ENCODE measurements around the gene C9orf85. TPM values are rescaled to one million over a fixed set of nuclear protein-coding genes. Genes with fewer than 3 reads are reported as not detected.

The C9orf85 gene
- total and polyA plus RNA-seq, 10 of the 15 experiments (the other 5 are each of a cell fraction or from before 2014, with no cell fraction given): 9.1 to 22.6 (median 16.4) TPM

DNA sequence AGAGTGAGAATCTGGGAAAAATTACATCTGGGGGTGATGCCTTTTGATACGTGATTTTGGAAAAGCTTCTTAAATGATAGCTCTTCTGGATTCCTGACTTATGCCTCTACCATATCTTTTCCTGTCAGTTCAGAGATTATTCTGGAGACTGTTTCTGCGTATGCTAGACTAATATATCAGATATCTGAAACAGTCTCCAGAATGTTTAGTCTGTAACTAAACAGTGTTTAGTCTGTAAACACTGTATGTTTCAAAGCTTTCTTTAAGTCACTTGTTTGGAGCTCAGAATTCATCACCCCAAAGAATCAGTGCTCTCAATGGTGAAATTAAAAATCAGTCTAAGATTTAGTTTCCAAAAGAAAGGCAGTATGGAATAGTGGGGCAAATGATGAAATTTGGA is 19.7 kb downstream of the C9orf85 start:
- ChIA-PET CTCF (interaction anchor here (0.6 to 2.0 kb wide), 3 partner anchors 24 to 112 kb away, joined by 4 to 6 read pairs (median 4); no protein-coding TSS in a partner anchor), SMC1A (ENCODE audit: uncharacterized antibody, unreplicated experiment) (interaction anchor here (1.1 to 9.9 kb wide), 2 partner anchors 10 to 16 kb away, joined by 3 to 77 read pairs; partner anchors contain the start of genes ABHD17B and C9orf85), POLR2A (interaction anchor here (0.7 kb wide), 1 partner anchor 443 kb away, joined by 4 read pairs; no protein-coding TSS in a partner anchor), RAD21 (ENCODE audit: unreplicated experiment) (interaction anchor here (1.4 kb wide), 1 partner anchor 11 kb away, joined by 3 read pairs; no protein-coding TSS in a partner anchor)
- Histone ChIP-seq H3K4me3 (no peak overlapping the region), H3K9me3 (replicated peaks; ENCODE audit: control insufficient read depth, insufficient read depth, low read length) (no peaks in the 10 kb centered on the region; the same call in 2 of the 3 replicates), H2AFZ (ENCODE audit: control insufficient read depth, low read depth, low read length) (no peak overlapping the region), H4K20me1 (ENCODE audit: control insufficient read depth, insufficient read depth) (no peaks in the 10 kb centered on the region), H3K79me2 (ENCODE audit: control insufficient read depth, insufficient read depth, low read length) (no peaks in the 10 kb centered on the region), H3K36me3 (ENCODE audit: control insufficient read depth in 2 of 2, insufficient read depth in 2 of 2, low read length in 1 of 2) (no peaks in the 10 kb centered on the region), H3K27ac (ENCODE audit: control insufficient read depth, insufficient read depth) (no peak overlapping the region), H3K4me2 (ENCODE audit: control insufficient read depth, insufficient read depth) (no peak overlapping the region), H3K27me3 (replicated peaks in 1 of 2; ENCODE audit: control insufficient read depth in 2 of 2, insufficient read depth in 2 of 2, low read length in 1 of 2) (no peaks in the 10 kb centered on the region), H3K9ac (ENCODE audit: control insufficient read depth, insufficient read depth, low read length) (no peak overlapping the region), H3K4me1 (ENCODE audit: control insufficient read depth, insufficient read depth, low read length) (no peaks in the 10 kb centered on the region)
- intact Hi-C loops (cut with micrococcal nuclease; ENCODE audit: unreplicated experiment) (no loop called here), in situ Hi-C loops (cut with MboI) (no loop called here)
- ATAC-seq: no peak
- TF ChIP-seq YY1 (IDR thresholded peaks at IDR 0.05; ENCODE audit: low read depth, low read length) (no peak), EGR1 (IDR thresholded peaks at IDR 0.05; ENCODE audit: borderline replicate concordance in 1 of 2, low read depth in 2 of 2, low read length in 2 of 2) (no peak), CHD2 (IDR thresholded peaks at IDR 0.05; ENCODE audit: borderline replicate concordance, low read depth, low read length) (no peak), CHD1 (IDR thresholded peaks at IDR 0.05; ENCODE audit: low read depth, low read length) (no peak), BCL11A (IDR thresholded peaks at IDR 0.05; ENCODE audit: low read depth, low read length) (no peak)
- FAIRE-seq: no peak
- DNase-seq (ENCODE audit: low read depth, low spot score): no peak
- WGBS (ENCODE audit: insufficient coverage, insufficient replicate concordance, low lambda C conversion rate, missing lambda C conversion rate): 96% methylated on average over 2 of the region's 2 CpGs
- no TSS peak for BruUV-seq (replicated peaks)

DNA sequence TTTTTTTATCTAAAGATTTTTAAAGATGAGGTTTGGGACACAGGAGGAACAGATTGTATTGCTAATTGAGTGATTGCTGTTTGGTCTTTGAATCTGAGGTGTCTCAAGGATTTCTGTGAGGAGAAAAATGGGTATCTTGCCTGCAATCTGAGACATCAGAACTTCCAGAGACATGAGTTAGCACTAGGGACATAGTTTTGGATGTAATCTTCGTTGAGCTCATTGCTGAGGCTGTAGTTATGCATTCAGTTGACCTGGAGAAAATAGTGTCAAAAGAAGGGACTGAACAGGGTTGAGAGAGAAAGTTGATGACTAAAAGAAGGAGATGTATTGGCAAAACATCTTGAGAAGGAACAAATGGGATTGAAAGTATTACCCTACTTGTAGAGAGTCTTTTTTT is 24.6 kb downstream of the C9orf85 start:
- TF ChIP-seq CHD1 (IDR thresholded peaks at IDR 0.05; ENCODE audit: low read depth, low read length) (no peak), SMAD5 (IDR thresholded peaks at IDR 0.05; ENCODE audit: low read depth) (no peak), TBL1XR1 (IDR thresholded peaks at IDR 0.05; ENCODE audit: low read depth, low read length) (no peak)
- WGBS (ENCODE audit: insufficient coverage, insufficient replicate concordance, low lambda C conversion rate, missing lambda C conversion rate): 41% methylated on average over 1 of the region's 1 CpG
- ChIA-PET CTCF (no interaction called here), RAD21 (ENCODE audit: unreplicated experiment) (interaction anchor here (0.6 to 1.1 kb wide), 2 partner anchors 89 to 343 kb away, joined by 3 to 4 read pairs; no protein-coding TSS in a partner anchor), SMC1A (ENCODE audit: uncharacterized antibody, unreplicated experiment) (interaction anchor here (1.0 to 2.0 kb wide), 5 partner anchors 8 to 51 kb away, joined by 3 to 9 read pairs (median 5); no protein-coding TSS in a partner anchor), POLR2A (interaction anchor here (0.8 kb wide), 1 partner anchor 9 kb away, joined by 3 read pairs; no protein-coding TSS in a partner anchor)
- no peak for DNase-seq (ENCODE audit: low read depth, low spot score)
- Histone ChIP-seq H3K9me3 (replicated peaks; ENCODE audit: control insufficient read depth, insufficient read depth, low read length) (no peaks in the 10 kb centered on the region; the same call in 2 of the 3 replicates), H4K20me1 (ENCODE audit: control insufficient read depth, insufficient read depth) (no peaks in the 10 kb centered on the region), H3K4me3 (no peak overlapping the region), H2AFZ (ENCODE audit: control insufficient read depth, low read depth, low read length) (no peak overlapping the region), H3K36me3 (ENCODE audit: control insufficient read depth in 2 of 2, insufficient read depth in 2 of 2, low read length in 1 of 2) (no peaks in the 10 kb centered on the region), H3K4me1 (ENCODE audit: control insufficient read depth, insufficient read depth, low read length) (no peaks in the 10 kb centered on the region), H3K4me2 (ENCODE audit: control insufficient read depth, insufficient read depth) (no peak overlapping the region), H3K27me3 (replicated peaks in 1 of 2; ENCODE audit: control insufficient read depth in 2 of 2, insufficient read depth in 2 of 2, low read length in 1 of 2) (no peaks in the 10 kb centered on the region), H3K79me2 (ENCODE audit: control insufficient read depth, insufficient read depth, low read length) (peaks cover 2% of the 10 kb centered on the region), H3K27ac (ENCODE audit: control insufficient read depth, insufficient read depth) (no peak overlapping the region), H3K9ac (ENCODE audit: control insufficient read depth, insufficient read depth, low read length) (no peak overlapping the region)
- intact Hi-C loops (cut with micrococcal nuclease; ENCODE audit: unreplicated experiment) (no loop called here), in situ Hi-C loops (cut with MboI) (no loop called here)
- no TSS peak for BruUV-seq (replicated peaks)
- no peak for ATAC-seq
- FAIRE-seq: no peak
